GM19025 (cell line): ENCODE data around the gene SPAG16.

Source experiments
- ATAC-seq: cut with Tn5 transposase; IDR thresholded peaks from one replicate; pipeline ENCODE4 v1.9.1; 2021; ENCODE audit warnings: mild to moderate bottlenecking, low read depth, moderate library complexity; ENCODE audit not compliant: unreplicated experiment

Gene SPAG16

GRCh38 chr2:214203744-214204289, 919.6 kb downstream of the SPAG16 start:
- ATAC-seq, result no peak

- no peak for ATAC-seq
These were observed 930.8 kb downstream of the SPAG16 start for GRCh38 chr2:214215107-214215506.

DNA sequence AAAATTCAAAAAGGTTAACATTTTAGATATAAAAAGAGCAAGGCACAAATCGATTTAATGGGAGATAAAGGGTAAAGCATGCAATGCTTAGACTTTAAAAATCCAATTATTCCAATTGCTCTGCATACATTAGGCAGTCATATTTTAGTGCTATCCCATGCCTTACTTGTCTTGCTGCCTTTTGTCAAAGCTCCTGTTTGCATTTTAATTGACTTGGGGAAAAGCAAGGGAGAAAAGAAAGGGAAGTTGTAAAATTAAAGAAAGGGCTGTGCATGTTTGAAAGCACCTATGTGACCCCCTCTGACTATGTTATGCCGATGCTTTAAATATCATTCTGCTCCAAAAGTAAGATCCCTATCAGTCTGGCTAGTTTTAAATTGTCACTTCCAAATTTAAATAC, 932.9 kb downstream of the SPAG16 start:
- ATAC-seq, result no peak

DNA sequence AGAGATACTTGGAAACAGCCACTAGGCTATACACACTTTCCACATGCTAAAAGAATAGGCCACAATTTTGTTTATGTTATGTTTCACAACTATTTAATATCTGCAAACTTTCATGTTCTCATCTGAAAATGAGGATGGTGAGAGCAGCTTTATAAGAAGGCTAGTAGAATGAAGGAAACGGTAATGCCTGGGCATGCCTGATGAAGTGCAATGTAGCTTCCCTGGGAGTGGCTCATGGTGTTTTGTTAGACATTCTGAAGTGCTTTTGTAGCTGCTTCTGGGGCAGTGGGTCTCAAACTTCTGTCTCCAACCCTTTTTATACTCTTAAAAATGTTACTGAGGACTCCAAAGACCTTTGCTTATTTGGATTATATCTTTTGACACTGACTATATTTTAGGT, 933.3 kb downstream of the SPAG16 start:
- ATAC-seq, result no peak

- ATAC-seq, result no peak
These were observed 936.0 kb downstream of the SPAG16 start for GRCh38 chr2:214220251-214220650.

DNA sequence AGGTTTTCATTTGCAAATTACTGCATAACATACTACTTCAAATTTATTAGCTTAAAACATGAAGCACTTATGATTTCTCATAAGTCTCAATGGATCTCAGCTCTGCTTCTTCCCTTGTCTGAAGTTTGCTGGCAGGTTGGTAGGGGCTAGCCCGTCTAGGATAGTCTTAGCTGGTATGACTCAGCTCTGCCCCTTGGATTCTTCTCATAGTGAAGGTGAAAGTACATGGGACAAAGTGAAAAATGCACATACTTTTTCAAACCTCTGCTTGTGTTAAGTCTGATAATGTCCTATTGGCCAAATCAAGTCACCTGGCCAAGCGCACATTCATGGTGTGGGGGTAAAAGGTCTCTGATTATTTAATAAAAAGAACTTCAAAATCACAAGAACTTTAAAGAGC, 941.8 kb downstream of the SPAG16 start:
- ATAC-seq, result no peak

DNA sequence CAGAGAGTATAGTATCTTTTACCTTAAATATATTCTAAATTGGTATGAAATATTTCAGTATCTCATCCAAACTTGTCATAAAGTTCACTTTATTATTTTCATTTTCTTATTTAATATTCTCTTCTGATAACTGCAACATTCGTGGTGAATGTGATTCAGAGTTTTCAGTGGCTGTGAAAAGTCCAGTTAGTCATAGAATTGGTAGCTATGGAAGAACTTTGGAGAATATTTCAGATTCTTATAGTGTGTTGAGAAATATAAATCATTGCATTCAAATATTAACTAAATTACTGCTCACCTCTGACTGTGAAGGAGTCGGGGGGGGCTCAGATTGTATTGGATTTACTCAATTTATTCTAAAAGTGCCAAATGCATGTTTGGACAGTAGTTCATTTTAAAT, 948.0 kb downstream of the SPAG16 start:
- no peak for ATAC-seq

DNA sequence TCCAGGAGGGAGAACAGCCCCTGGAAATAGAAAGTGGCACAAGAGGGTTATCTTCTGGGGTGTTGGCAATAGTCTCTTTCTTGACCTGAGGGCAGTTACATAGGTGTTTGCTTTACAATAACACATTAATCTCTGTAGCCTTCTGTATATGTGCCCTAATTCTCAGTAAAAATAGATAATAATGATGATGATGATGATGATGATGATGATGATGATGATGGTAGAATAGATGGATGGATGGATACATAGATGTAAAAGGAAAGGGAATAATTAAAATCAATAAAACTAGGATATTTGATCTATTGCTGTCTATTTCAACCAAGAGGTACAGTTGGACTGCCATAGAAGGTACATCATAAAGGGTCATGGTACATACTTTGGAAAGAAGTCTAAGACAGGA, 948.9 kb downstream of the SPAG16 start:
- no peak for ATAC-seq

GRCh38 chr2:214242797-214243196, 958.5 kb downstream of the SPAG16 start:
- ATAC-seq, result no peak

- ATAC-seq, result no peak
These were observed 960.6 kb downstream of the SPAG16 start for GRCh38 chr2:214244847-214245246.

GRCh38 chr2:214246417-214246816, 962.2 kb downstream of the SPAG16 start:
- no peak for ATAC-seq

GRCh38 chr2:214247531-214247930, 963.3 kb downstream of the SPAG16 start:
- ATAC-seq, result no peak

- ATAC-seq, result no peak
These were observed 970.8 kb downstream of the SPAG16 start for GRCh38 chr2:214255046-214255445.

DNA sequence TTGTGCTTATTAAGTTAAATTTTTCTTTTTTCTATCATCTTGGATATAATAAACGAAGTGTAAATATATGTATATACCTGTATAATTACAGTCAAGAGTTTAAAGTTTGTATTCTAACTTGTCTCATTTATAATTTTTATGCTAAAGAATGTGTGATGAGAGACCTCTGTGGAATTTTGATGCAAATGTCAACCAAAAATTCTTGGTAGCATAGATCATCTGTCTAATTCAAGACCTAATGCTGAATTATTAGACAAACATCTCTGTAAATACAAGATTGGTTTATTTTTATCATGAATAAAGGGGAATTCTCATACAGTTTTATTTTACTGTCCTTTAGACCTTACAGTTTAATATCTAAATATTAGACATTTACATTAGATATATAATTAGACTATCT, 977.4 kb downstream of the SPAG16 start:
- ATAC-seq, result no peak

- ATAC-seq, result no peak
These were observed 979.9 kb downstream of the SPAG16 start for GRCh38 chr2:214264171-214264570.

DNA sequence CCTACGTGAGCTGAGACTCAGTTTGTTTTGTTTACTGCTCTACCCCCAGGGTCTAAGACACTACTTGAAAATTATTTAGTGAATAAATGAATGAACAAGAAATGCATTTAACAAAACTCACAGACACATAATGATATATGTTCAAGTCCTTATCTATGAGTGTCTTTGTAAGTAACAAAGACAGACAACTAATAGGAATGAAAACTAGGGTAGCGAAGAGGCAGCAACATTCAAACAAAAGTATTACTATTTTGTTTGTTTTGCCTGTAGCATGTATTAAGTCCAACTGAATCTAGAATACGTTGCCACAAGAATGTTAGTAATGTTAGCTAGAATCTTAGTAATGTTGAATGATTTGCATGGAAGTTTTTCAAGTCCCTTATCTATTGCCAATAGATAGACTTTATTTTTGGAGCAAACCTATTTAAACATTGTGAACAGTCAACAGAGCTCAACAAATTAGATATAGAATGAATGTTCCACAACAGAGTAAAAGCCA, 981.8 kb downstream of the SPAG16 start:
- ATAC-seq, result no peak

DNA sequence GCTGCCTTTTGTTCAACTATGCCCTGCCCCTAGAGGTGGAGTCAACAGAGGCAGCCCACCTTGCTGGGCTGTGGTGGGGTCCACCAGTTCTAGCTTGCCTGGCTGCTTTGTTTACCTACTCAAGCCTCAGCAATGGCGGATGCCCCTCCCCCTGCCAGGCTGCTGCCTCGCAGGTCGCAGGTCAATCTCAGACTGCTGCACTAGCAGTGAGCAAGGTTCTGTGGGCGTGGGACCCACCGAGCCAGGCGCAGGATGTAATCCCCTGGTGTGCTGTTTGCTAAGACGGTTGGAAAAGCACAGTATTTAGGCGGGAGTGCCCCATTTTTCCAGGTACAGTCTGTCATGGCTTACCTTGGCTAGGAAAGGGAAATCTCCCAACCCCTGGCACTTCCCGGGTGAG, 993.6 kb downstream of the SPAG16 start:
- no peak for ATAC-seq

DNA sequence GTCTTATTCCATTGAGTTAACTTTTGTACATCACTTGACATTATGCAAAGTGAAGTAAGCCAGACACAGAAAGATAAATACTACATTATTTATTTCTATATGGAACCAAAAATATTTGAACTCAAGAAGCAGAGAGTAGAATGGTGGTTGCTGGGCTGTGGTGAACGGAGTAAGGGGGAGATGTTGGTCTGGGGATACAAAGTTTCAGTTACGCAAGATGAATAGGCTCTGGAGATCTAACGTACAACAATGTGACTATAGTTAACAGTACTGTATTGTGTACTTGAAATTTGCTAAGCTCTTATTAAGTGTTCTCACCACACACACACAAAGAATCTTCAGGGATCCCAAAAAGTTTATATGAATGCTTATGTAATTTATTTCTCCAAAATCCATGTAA, 1001.7 kb downstream of the SPAG16 start:
- no peak for ATAC-seq

GRCh38 chr2:214293593-214293992, 1009.3 kb downstream of the SPAG16 start:
- no peak for ATAC-seq

DNA sequence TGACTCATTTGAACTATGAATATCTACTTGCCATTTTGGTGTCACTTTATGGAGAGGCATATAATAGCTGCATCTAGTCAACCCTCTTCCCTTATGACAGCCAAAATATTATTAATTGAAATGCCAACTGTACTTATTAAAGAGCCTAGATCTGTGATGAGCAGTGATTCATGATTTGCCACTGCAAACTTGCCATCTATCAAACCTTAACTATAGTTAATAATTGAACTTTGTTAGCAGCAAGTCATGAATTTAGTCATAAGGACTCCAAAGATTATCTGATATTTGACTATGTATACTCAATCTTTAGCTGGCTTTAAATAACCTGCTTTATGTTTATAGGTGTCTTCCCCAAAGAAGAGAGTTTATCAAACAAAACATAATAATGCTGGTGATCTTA, 1010.2 kb downstream of the SPAG16 start:
- ATAC-seq, result no peak

- ATAC-seq, result no peak
These were observed 1013.2 kb downstream of the SPAG16 start for GRCh38 chr2:214297423-214297822.

GRCh38 chr2:214310319-214310718, 1026.1 kb downstream of the SPAG16 start:
- ATAC-seq, result peak; percentile 52

- ATAC-seq, result peak; percentile 36
These were observed 1026.8 kb downstream of the SPAG16 start for GRCh38 chr2:214311031-214311533.
